SU-DHL-6 (cell line): Measurements from ENCODE around the gene PTGDS.

Source experiments
- EZH2phosphoT487 ChIP-seq: fragments of 200-600 bp; sonication (generic), shearing (Covaris generic); conservative IDR thresholded peaks from 2 replicates; pipeline ENCODE4 v1.6.1; 2018; ENCODE audit warnings: mild to moderate bottlenecking, antibody characterized with exemption, low read length, moderate library complexity, mixed read lengths
- TF ChIP-seq, protein P1 (sequence below): fragments of 200-600 bp; sonication (generic); IDR thresholded peaks from one replicate; pipeline ENCODE4 v1.5.1; 2017; ENCODE audit warnings: antibody characterized with exemption, mild to moderate bottlenecking, low read length, moderate library complexity; ENCODE audit not compliant: insufficient read depth, poor library complexity, severe bottlenecking

DNA sequence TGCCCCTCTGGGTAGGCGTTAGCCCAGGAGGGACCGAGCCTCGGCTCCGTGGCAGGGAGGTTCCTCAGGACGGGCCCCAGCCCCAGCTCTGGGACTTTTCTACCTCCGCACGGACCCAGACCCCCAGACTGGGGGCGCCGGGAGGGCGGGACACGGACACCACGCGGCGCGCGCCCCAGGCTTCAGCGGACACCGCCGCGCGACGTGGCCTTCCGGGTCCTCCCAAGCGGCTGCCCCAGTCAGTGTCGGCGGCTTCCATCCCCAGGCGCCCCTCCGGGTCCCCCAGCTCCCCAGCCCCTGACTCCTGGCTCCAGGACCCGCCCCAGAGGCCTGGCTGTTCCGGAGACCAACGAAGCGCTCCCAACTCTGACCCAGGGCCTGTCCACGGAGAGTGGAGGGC, 8.5 kb downstream of the PTGDS start:
- TF ChIP-seq, protein P1, sequence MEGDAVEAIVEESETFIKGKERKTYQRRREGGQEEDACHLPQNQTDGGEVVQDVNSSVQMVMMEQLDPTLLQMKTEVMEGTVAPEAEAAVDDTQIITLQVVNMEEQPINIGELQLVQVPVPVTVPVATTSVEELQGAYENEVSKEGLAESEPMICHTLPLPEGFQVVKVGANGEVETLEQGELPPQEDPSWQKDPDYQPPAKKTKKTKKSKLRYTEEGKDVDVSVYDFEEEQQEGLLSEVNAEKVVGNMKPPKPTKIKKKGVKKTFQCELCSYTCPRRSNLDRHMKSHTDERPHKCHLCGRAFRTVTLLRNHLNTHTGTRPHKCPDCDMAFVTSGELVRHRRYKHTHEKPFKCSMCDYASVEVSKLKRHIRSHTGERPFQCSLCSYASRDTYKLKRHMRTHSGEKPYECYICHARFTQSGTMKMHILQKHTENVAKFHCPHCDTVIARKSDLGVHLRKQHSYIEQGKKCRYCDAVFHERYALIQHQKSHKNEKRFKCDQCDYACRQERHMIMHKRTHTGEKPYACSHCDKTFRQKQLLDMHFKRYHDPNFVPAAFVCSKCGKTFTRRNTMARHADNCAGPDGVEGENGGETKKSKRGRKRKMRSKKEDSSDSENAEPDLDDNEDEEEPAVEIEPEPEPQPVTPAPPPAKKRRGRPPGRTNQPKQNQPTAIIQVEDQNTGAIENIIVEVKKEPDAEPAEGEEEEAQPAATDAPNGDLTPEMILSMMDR: no peak
- TF ChIP-seq EZH2phosphoT487: no peak
